Activated CD4-positive, alpha-beta T cell treated with anti-CD3 and anti-CD28 coated beads, Interleukin-2, amount 10 ng/mL, durations not matched to agents 24 days and 14 days (primary cell): Measurements from ENCODE around the gene GRID2. TPM values are rescaled to one million over a fixed set of nuclear protein-coding genes. Genes with fewer than 3 reads are reported as not detected.

Experiments
- DNase-seq: peaks from one replicate; pipeline ENCODE4 v3.0.0; 2022
- H3K27ac Mint-ChIP-seq: one replicate; pipeline ENCODE4 v1.8.0; 2022; ENCODE audit warnings: mild to moderate bottlenecking, mixed read lengths
- H3K27me3 Mint-ChIP-seq: one replicate; pipeline ENCODE4 v1.8.0; 2022; ENCODE audit warnings: mixed read lengths
- H3K36me3 Mint-ChIP-seq: one replicate; pipeline ENCODE4 v1.8.0; 2022; ENCODE audit warnings: low read depth, mild to moderate bottlenecking, mixed read lengths
- H3K4me1 Mint-ChIP-seq: one replicate; pipeline ENCODE4 v1.8.0; 2021; ENCODE audit warnings: mixed read lengths
- H3K4me3 Mint-ChIP-seq: one replicate; pipeline ENCODE4 v1.8.0; 2022; ENCODE audit warnings: mild to moderate bottlenecking, moderate library complexity, mixed read lengths
- H3K9me3 Mint-ChIP-seq: one replicate; pipeline ENCODE4 v1.8.0; 2021; ENCODE audit warnings: mixed read lengths
- intact Hi-C: fragments of 100-400 bp; cut with micrococcal nuclease; formaldehyde crosslinking; loops from one replicate; pipeline ENCODE4 v1.15.1; 2023
- total RNA-seq: library from RNA; stranded (reverse); gene quantifications from 2 replicates; pipeline ENCODE4 v1.2.3, GENCODE V29; 2022

Gene GRID2
- total RNA-seq, 1 donor from 2014 or later: not detected

GRCh38 chr4:93540562-93540961 is 1236.8 kb downstream of the GRID2 start:
- no peak for DNase-seq
- Mint-ChIP-seq H3K4me1 (no peaks in the 10 kb centered on the region), H3K4me3 (no peak overlapping the region), H3K27me3 (no peaks in the 10 kb centered on the region), H3K27ac (no peak overlapping the region), H3K9me3 (no peaks in the 10 kb centered on the region), H3K36me3 (no peaks in the 10 kb centered on the region)
- intact Hi-C loops: no loop called here

GRCh38 chr4:93561842-93562241 is 1258.1 kb downstream of the GRID2 start:
- Mint-ChIP-seq H3K4me1 (no peaks in the 10 kb centered on the region), H3K27me3 (no peaks in the 10 kb centered on the region), H3K9me3 (peaks cover 9% of the 10 kb centered on the region), H3K27ac (no peak overlapping the region), H3K36me3 (no peaks in the 10 kb centered on the region), H3K4me3 (no peak overlapping the region)
- no peak for DNase-seq
- intact Hi-C loops: no loop called here

- Mint-ChIP-seq H3K4me1 (no peaks in the 10 kb centered on the region), H3K9me3 (no peaks in the 10 kb centered on the region), H3K27ac (no peak overlapping the region), H3K4me3 (no peak overlapping the region), H3K27me3 (no peaks in the 10 kb centered on the region), H3K36me3 (no peaks in the 10 kb centered on the region)
- intact Hi-C loops: no loop called here
- DNase-seq: no peak
Measured at GRCh38 chr4:93568758-93569157, 1265.0 kb downstream of the GRID2 start.

GRCh38 chr4:93573285-93573684 is 1269.5 kb downstream of the GRID2 start:
- Mint-ChIP-seq H3K27me3 (no peaks in the 10 kb centered on the region), H3K4me3 (no peak overlapping the region), H3K9me3 (peaks cover 2% of the 10 kb centered on the region), H3K36me3 (no peaks in the 10 kb centered on the region), H3K4me1 (no peaks in the 10 kb centered on the region), H3K27ac (no peak overlapping the region)
- no peak for DNase-seq
- intact Hi-C loops: no loop called here

- no peaks in the 10 kb centered on the region for H3K4me1 Mint-ChIP-seq
- H3K27me3 Mint-ChIP-seq: no peaks in the 10 kb centered on the region
- H3K4me3 Mint-ChIP-seq: no peak overlapping the region
- DNase-seq: no peak
- no peaks in the 10 kb centered on the region for H3K36me3 Mint-ChIP-seq
- H3K27ac Mint-ChIP-seq: no peak overlapping the region
- intact Hi-C loops: no loop called here
- H3K9me3 Mint-ChIP-seq: peaks cover 2% of the 10 kb centered on the region
Measured at GRCh38 chr4:93578942-93579341, 1275.2 kb downstream of the GRID2 start.

- no peaks in the 10 kb centered on the region for H3K27me3 Mint-ChIP-seq
- no peak overlapping the region for H3K4me3 Mint-ChIP-seq
- intact Hi-C loops: no loop called here
- no peaks in the 10 kb centered on the region for H3K36me3 Mint-ChIP-seq
- H3K4me1 Mint-ChIP-seq: no peaks in the 10 kb centered on the region
- no peak overlapping the region for H3K27ac Mint-ChIP-seq
- DNase-seq: no peak
- H3K9me3 Mint-ChIP-seq: peaks cover 3% of the 10 kb centered on the region
Measured at GRCh38 chr4:93605163-93605562, 1301.4 kb downstream of the GRID2 start.

- Mint-ChIP-seq H3K36me3 (no peaks in the 10 kb centered on the region), H3K4me3 (no peak overlapping the region), H3K27me3 (no peaks in the 10 kb centered on the region), H3K4me1 (no peaks in the 10 kb centered on the region), H3K27ac (no peak overlapping the region), H3K9me3 (peaks cover 3% of the 10 kb centered on the region)
- DNase-seq: no peak
- intact Hi-C loops: no loop called here
Measured at GRCh38 chr4:93617606-93618005, 1313.8 kb downstream of the GRID2 start.

- H3K27ac Mint-ChIP-seq: no peak overlapping the region
- no peak overlapping the region for H3K4me3 Mint-ChIP-seq
- no peaks in the 10 kb centered on the region for H3K9me3 Mint-ChIP-seq
- intact Hi-C loops: no loop called here
- H3K27me3 Mint-ChIP-seq: no peaks in the 10 kb centered on the region
- H3K4me1 Mint-ChIP-seq: no peaks in the 10 kb centered on the region
- no peak for DNase-seq
- H3K36me3 Mint-ChIP-seq: no peaks in the 10 kb centered on the region
Measured at GRCh38 chr4:93633721-93634120, 1330.0 kb downstream of the GRID2 start.

GRCh38 chr4:93635943-93636342 is 1332.2 kb downstream of the GRID2 start:
- Mint-ChIP-seq H3K27me3 (no peaks in the 10 kb centered on the region), H3K36me3 (no peaks in the 10 kb centered on the region), H3K4me3 (no peak overlapping the region), H3K4me1 (no peaks in the 10 kb centered on the region), H3K9me3 (no peaks in the 10 kb centered on the region), H3K27ac (no peak overlapping the region)
- DNase-seq: no peak
- intact Hi-C loops: no loop called here

- Mint-ChIP-seq H3K36me3 (no peaks in the 10 kb centered on the region), H3K27ac (no peak overlapping the region), H3K27me3 (no peaks in the 10 kb centered on the region), H3K4me3 (no peak overlapping the region), H3K4me1 (no peaks in the 10 kb centered on the region), H3K9me3 (no peaks in the 10 kb centered on the region)
- no peak for DNase-seq
- intact Hi-C loops: no loop called here
Measured at GRCh38 chr4:93645120-93645519, 1341.4 kb downstream of the GRID2 start.

GRCh38 chr4:93646233-93646930 is 1342.6 kb downstream of the GRID2 start:
- no peak overlapping the region for H3K4me3 Mint-ChIP-seq
- no peaks in the 10 kb centered on the region for H3K27me3 Mint-ChIP-seq
- no peaks in the 10 kb centered on the region for H3K36me3 Mint-ChIP-seq
- H3K4me1 Mint-ChIP-seq: no peaks in the 10 kb centered on the region
- H3K27ac Mint-ChIP-seq: no peak overlapping the region
- intact Hi-C loops: no loop called here
- DNase-seq: no peak
- no peaks in the 10 kb centered on the region for H3K9me3 Mint-ChIP-seq

GRCh38 chr4:93648258-93648657 is 1344.5 kb downstream of the GRID2 start:
- no peaks in the 10 kb centered on the region for H3K4me1 Mint-ChIP-seq
- intact Hi-C loops: no loop called here
- no peak for DNase-seq
- H3K9me3 Mint-ChIP-seq: no peaks in the 10 kb centered on the region
- no peaks in the 10 kb centered on the region for H3K27me3 Mint-ChIP-seq
- no peak overlapping the region for H3K27ac Mint-ChIP-seq
- H3K4me3 Mint-ChIP-seq: no peak overlapping the region
- H3K36me3 Mint-ChIP-seq: no peaks in the 10 kb centered on the region

- H3K4me3 Mint-ChIP-seq: no peak overlapping the region
- DNase-seq: no peak
- H3K4me1 Mint-ChIP-seq: no peaks in the 10 kb centered on the region
- H3K9me3 Mint-ChIP-seq: no peaks in the 10 kb centered on the region
- no peaks in the 10 kb centered on the region for H3K27me3 Mint-ChIP-seq
- H3K36me3 Mint-ChIP-seq: no peaks in the 10 kb centered on the region
- intact Hi-C loops: no loop called here
- no peak overlapping the region for H3K27ac Mint-ChIP-seq
Measured at GRCh38 chr4:93649828-93650227, 1346.1 kb downstream of the GRID2 start.

GRCh38 chr4:93654211-93654610 is 1350.4 kb downstream of the GRID2 start:
- H3K27ac Mint-ChIP-seq: no peak overlapping the region
- no peaks in the 10 kb centered on the region for H3K4me1 Mint-ChIP-seq
- no peak for DNase-seq
- no peak overlapping the region for H3K4me3 Mint-ChIP-seq
- H3K36me3 Mint-ChIP-seq: no peaks in the 10 kb centered on the region
- no peaks in the 10 kb centered on the region for H3K9me3 Mint-ChIP-seq
- no peaks in the 10 kb centered on the region for H3K27me3 Mint-ChIP-seq
- intact Hi-C loops: no loop called here

GRCh38 chr4:93657527-93657926 is 1353.8 kb downstream of the GRID2 start:
- DNase-seq: no peak
- Mint-ChIP-seq H3K9me3 (no peaks in the 10 kb centered on the region), H3K4me3 (no peak overlapping the region), H3K4me1 (no peaks in the 10 kb centered on the region), H3K27ac (no peak overlapping the region), H3K36me3 (no peaks in the 10 kb centered on the region), H3K27me3 (no peaks in the 10 kb centered on the region)
- intact Hi-C loops: no loop called here
